ENCODE measurements around the gene GREB1. TPM values are rescaled to one million over a fixed set of nuclear protein-coding genes. Genes with fewer than 3 reads are reported as not detected.

Gene GREB1
- total and polyA plus RNA-seq, 2 experiments from 2014 or later: 12.0 to 35.0 TPM

DNA sequence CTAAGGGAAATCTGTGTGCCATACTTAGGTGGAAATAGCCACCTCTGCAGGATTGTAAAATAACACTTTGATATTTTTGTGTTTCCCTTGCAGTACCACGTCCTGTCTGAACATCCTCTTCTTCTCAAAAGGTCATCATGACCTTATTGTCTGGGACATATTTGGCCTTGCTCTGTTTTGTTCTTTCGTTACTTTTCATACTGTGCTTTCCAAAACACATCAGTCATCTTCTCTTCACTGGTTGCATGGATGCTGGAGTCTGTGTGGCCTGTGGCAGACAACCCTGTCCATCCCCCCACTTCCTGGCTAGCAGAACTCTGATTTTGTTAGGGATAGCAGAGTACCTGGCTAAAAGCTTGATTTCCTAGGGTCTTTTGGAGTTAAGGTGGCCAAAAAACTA, 9.4 kb upstream of the GREB1 start:
- DNase-seq (ENCODE audit: low spot score): no peak
- no peak for TF ChIP-seq POLR2AphosphoS5 (IDR thresholded peaks at IDR 0.05; ENCODE audit: low read depth)
- TF ChIP-seq, protein P1, sequence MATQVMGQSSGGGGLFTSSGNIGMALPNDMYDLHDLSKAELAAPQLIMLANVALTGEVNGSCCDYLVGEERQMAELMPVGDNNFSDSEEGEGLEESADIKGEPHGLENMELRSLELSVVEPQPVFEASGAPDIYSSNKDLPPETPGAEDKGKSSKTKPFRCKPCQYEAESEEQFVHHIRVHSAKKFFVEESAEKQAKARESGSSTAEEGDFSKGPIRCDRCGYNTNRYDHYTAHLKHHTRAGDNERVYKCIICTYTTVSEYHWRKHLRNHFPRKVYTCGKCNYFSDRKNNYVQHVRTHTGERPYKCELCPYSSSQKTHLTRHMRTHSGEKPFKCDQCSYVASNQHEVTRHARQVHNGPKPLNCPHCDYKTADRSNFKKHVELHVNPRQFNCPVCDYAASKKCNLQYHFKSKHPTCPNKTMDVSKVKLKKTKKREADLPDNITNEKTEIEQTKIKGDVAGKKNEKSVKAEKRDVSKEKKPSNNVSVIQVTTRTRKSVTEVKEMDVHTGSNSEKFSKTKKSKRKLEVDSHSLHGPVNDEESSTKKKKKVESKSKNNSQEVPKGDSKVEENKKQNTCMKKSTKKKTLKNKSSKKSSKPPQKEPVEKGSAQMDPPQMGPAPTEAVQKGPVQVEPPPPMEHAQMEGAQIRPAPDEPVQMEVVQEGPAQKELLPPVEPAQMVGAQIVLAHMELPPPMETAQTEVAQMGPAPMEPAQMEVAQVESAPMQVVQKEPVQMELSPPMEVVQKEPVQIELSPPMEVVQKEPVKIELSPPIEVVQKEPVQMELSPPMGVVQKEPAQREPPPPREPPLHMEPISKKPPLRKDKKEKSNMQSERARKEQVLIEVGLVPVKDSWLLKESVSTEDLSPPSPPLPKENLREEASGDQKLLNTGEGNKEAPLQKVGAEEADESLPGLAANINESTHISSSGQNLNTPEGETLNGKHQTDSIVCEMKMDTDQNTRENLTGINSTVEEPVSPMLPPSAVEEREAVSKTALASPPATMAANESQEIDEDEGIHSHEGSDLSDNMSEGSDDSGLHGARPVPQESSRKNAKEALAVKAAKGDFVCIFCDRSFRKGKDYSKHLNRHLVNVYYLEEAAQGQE (IDR thresholded peaks at IDR 0.05; ENCODE audit: unreplicated experiment): no peak
- TF ChIP-seq STAT1 (IDR thresholded peaks at IDR 0.05; ENCODE audit: unreplicated experiment): no peak
- TF ChIP-seq, protein P2, sequence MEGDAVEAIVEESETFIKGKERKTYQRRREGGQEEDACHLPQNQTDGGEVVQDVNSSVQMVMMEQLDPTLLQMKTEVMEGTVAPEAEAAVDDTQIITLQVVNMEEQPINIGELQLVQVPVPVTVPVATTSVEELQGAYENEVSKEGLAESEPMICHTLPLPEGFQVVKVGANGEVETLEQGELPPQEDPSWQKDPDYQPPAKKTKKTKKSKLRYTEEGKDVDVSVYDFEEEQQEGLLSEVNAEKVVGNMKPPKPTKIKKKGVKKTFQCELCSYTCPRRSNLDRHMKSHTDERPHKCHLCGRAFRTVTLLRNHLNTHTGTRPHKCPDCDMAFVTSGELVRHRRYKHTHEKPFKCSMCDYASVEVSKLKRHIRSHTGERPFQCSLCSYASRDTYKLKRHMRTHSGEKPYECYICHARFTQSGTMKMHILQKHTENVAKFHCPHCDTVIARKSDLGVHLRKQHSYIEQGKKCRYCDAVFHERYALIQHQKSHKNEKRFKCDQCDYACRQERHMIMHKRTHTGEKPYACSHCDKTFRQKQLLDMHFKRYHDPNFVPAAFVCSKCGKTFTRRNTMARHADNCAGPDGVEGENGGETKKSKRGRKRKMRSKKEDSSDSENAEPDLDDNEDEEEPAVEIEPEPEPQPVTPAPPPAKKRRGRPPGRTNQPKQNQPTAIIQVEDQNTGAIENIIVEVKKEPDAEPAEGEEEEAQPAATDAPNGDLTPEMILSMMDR (conservative IDR thresholded peaks at IDR 0.05; ENCODE audit: low read depth in 2 of 2): no peak
- no peak for TF ChIP-seq ZNF114 (CRISPR knock-in tag; IDR thresholded peaks at IDR 0.05)
- TF ChIP-seq NANOG (IDR thresholded peaks at IDR 0.05; ENCODE audit: borderline replicate concordance): no peak
- TF ChIP-seq JUNB (IDR thresholded peaks at IDR 0.05; ENCODE audit: unreplicated experiment): no peak
- no peak for TF ChIP-seq CREB1 (CRISPR knock-in tag; IDR thresholded peaks at IDR 0.05; ENCODE audit: low read depth)
- TF ChIP-seq, protein P3, sequence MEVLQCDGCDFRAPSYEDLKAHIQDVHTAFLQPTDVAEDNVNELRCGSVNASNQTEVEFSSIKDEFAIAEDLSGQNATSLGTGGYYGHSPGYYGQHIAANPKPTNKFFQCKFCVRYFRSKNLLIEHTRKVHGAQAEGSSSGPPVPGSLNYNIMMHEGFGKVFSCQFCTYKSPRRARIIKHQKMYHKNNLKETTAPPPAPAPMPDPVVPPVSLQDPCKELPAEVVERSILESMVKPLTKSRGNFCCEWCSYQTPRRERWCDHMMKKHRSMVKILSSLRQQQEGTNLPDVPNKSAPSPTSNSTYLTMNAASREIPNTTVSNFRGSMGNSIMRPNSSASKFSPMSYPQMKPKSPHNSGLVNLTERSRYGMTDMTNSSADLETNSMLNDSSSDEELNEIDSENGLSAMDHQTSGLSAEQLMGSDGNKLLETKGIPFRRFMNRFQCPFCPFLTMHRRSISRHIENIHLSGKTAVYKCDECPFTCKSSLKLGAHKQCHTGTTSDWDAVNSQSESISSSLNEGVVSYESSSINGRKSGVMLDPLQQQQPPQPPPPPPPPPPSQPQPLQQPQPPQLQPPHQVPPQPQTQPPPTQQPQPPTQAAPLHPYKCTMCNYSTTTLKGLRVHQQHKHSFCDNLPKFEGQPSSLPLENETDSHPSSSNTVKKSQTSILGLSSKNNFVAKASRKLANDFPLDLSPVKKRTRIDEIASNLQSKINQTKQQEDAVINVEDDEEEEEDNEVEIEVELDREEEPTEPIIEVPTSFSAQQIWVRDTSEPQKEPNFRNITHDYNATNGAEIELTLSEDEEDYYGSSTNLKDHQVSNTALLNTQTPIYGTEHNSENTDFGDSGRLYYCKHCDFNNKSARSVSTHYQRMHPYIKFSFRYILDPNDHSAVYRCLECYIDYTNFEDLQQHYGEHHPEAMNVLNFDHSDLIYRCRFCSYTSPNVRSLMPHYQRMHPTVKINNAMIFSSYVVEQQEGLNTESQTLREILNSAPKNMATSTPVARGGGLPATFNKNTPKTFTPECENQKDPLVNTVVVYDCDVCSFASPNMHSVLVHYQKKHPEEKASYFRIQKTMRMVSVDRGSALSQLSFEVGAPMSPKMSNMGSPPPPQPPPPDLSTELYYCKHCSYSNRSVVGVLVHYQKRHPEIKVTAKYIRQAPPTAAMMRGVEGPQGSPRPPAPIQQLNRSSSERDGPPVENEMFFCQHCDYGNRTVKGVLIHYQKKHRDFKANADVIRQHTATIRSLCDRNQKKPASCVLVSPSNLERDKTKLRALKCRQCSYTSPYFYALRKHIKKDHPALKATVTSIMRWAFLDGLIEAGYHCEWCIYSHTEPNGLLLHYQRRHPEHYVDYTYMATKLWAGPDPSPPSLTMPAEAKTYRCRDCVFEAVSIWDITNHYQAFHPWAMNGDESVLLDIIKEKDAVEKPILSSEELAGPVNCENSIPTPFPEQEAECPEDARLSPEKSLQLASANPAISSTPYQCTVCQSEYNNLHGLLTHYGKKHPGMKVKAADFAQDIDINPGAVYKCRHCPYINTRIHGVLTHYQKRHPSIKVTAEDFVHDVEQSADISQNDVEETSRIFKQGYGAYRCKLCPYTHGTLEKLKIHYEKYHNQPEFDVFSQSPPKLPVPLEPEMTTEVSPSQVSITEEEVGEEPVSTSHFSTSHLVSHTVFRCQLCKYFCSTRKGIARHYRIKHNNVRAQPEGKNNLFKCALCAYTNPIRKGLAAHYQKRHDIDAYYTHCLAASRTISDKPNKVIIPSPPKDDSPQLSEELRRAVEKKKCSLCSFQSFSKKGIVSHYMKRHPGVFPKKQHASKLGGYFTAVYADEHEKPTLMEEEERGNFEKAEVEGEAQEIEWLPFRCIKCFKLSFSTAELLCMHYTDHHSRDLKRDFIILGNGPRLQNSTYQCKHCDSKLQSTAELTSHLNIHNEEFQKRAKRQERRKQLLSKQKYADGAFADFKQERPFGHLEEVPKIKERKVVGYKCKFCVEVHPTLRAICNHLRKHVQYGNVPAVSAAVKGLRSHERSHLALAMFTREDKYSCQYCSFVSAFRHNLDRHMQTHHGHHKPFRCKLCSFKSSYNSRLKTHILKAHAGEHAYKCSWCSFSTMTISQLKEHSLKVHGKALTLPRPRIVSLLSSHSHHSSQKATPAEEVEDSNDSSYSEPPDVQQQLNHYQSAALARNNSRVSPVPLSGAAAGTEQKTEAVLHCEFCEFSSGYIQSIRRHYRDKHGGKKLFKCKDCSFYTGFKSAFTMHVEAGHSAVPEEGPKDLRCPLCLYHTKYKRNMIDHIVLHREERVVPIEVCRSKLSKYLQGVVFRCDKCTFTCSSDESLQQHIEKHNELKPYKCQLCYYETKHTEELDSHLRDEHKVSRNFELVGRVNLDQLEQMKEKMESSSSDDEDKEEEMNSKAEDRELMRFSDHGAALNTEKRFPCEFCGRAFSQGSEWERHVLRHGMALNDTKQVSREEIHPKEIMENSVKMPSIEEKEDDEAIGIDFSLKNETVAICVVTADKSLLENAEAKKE (CRISPR knock-in tag; IDR thresholded peaks at IDR 0.05): no peak
- TF ChIP-seq, protein P4, sequence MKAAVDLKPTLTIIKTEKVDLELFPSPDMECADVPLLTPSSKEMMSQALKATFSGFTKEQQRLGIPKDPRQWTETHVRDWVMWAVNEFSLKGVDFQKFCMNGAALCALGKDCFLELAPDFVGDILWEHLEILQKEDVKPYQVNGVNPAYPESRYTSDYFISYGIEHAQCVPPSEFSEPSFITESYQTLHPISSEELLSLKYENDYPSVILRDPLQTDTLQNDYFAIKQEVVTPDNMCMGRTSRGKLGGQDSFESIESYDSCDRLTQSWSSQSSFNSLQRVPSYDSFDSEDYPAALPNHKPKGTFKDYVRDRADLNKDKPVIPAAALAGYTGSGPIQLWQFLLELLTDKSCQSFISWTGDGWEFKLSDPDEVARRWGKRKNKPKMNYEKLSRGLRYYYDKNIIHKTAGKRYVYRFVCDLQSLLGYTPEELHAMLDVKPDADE (IDR thresholded peaks at IDR 0.05): no peak
- TF ChIP-seq EZH2phosphoT487 (IDR thresholded peaks at IDR 0.05; ENCODE audit: unreplicated experiment): no peak
- TF ChIP-seq EZH2 (IDR thresholded peaks at IDR 0.05; ENCODE audit: low read depth, unreplicated experiment): no peak
- TF ChIP-seq ZNF331 (CRISPR knock-in tag; IDR thresholded peaks at IDR 0.05; ENCODE audit: low read depth): no peak
- peaks cover 3% of the 10 kb centered on the region; the same call in 1 of the 2 replicates for H3K9me2 ChIP-seq (ENCODE audit: insufficient read depth)
- H3K79me2 ChIP-seq (replicated peaks; ENCODE audit: insufficient read depth): peaks cover 50% of the 10 kb centered on the region
- no peak overlapping the region for H2AFZ ChIP-seq
- no peak overlapping the region for H3K27ac Mint-ChIP-seq
- no peak for ATAC-seq
- peaks cover 9% of the 10 kb centered on the region; the same call in 1 of the 2 replicates for H4K20me1 ChIP-seq (replicated peaks; ENCODE audit: insufficient read depth)
- no peak overlapping the region; the same call in 1 of the 2 replicates for H3K4me2 ChIP-seq
- H3K27me3 ChIP-seq (ENCODE audit: insufficient read depth): no peaks in the 10 kb centered on the region
- peaks cover 10% of the 10 kb centered on the region; the same call in 2 of the 3 replicates for H3K36me3 Mint-ChIP-seq (ENCODE audit: low read depth)
- H3K36me3 ChIP-seq (ENCODE audit: insufficient read depth): no peaks in the 10 kb centered on the region
- H3K4me3 Mint-ChIP-seq: no peak overlapping the region
- H3K27me3 Mint-ChIP-seq (ENCODE audit: insufficient read depth, low read depth, poor library complexity): no peaks in the 10 kb centered on the region
- H3F3A ChIP-seq (replicated peaks; ENCODE audit: low read depth): no peaks in the 10 kb centered on the region
- no peak overlapping the region for H3K27ac ChIP-seq (ENCODE audit: low read depth)
- peaks cover 20% of the 10 kb centered on the region for H3K4me1 Mint-ChIP-seq
- H3K4me1 ChIP-seq (ENCODE audit: insufficient read depth): peaks cover 10% of the 10 kb centered on the region; the same call in 1 of the 2 replicates
- H3K4me3 ChIP-seq: no peak overlapping the region
- H3K9me3 Mint-ChIP-seq: 0 out of 3 replicates have a peak, but pooled peaks cover 3% of the 10 kb centered on the region
